Ovary (tissue), 9 donors: ENCODE data around the gene TNFAIP8L1. TPM values are rescaled to one million over a fixed set of nuclear protein-coding genes. Genes with fewer than 3 reads are reported as not detected.
A peak's percentile ranks its signal among the peaks of the same experiment; 100 is the strongest.

Experiments
- DNase-seq, 5 donors: peaks; one replicate each; pipeline ENCODE4 v3.0.0-alpha.2; 2019 to 2020
- H3K27ac ChIP-seq, 2 donors: fragments of 200-600 bp; one replicate each; pipeline versions ENCODE4 v1.5.1 to v1.8.0; 2019 to 2022
- H3K27me3 ChIP-seq: fragments of 200-600 bp; one replicate; pipeline ENCODE4 v1.8.0; 2022
- H3K36me3 ChIP-seq: fragments of 200-600 bp; sonication (generic); one replicate; pipeline ENCODE4 v1.5.1; 2019
- H3K4me1 ChIP-seq: one replicate; pipeline ENCODE4 v1.8.1; 2013; ENCODE audit warnings: mild to moderate bottlenecking, moderate library complexity; ENCODE audit not compliant: insufficient read depth
- H3K4me3 ChIP-seq: fragments of 200-600 bp; sonication (generic); one replicate; pipeline ENCODE4 v1.5.1; 2017
- H3K9me3 ChIP-seq, 2 donors: fragments of 200-600 bp in 1 of 2; sonication (generic) in 1 of 2; one replicate each; pipeline versions ENCODE4 v1.5.1 to v1.8.1; 2013 to 2019; ENCODE audit warnings: mild to moderate bottlenecking in 1 of 2, moderate library complexity in 1 of 2
- EP300 ChIP-seq: sonication (generic); formaldehyde crosslinking; IDR thresholded peaks from one replicate; pipeline ENCODE4 v1.6.1; 2017; ENCODE audit warnings: antibody characterized with exemption
- POLR2A ChIP-seq: fragments of 450-650 bp; IDR thresholded peaks from one replicate; pipeline ENCODE4 v1.6.1; 2017; ENCODE audit warnings: antibody characterized with exemption, mild to moderate bottlenecking, moderate library complexity
- WGBS, 3 donors: extraction: QIAGEN DNeasy Blood & Tissue Kit in 1 of 3; methylation state at CpG; one replicate each; pipeline versions ENCODE4 v1.1.5 to v1.1.7; 2013 to 2017; 5-methylcytosine and 5-hydroxymethylcytosine counted together
- intact Hi-C, 4 donors: fragments of 100-400 bp; cut with DNase I; formaldehyde crosslinking; loops; one replicate each; pipeline versions ENCODE4 v1.11.0 to v1.15.1; 2022 to 2023
- polyA plus RNA-seq, 2 donors: library from polyadenylated mRNA; stranded (reverse); fragments of 200-250 nt in 1 of 2; fragments of 350-450 nt in 1 of 2; fragmentation: Illumina TruSeq in 1 of 2; extraction: RNeasy Lipid Tissue Mini Kit (QIAGEN cat#74804) in 1 of 2; gene quantifications; one replicate each; pipeline ENCODE4 v1.2.3, GENCODE V29; 2013 to 2014
- total RNA-seq, 7 donors: library from RNA; depleted of rRNA in 2 of 7; stranded (reverse); fragments of >200 nt in 2 of 7; fragmentation: NEBNext Ultra II Directional in 3 of 7; extraction: Animal tissue kit (Norgen Biotek cat#: 25700) in 3 of 7; gene quantifications; one replicate each; pipeline versions ENCODE4 v1.1.0 to v1.2.4, GENCODE V29; 2016 to 2023
- TF ChIP-seq, protein P1 (sequence below), 3 donors: fragments of 450-650 bp in 2 of 3; fragments of 200-600 bp in 1 of 3; IDR thresholded peaks; one replicate each; pipeline versions ENCODE4 v1.5.1 to v1.8.0; 2016 to 2022; ENCODE audit warnings: antibody characterized with exemption in 3 of 3, mild to moderate bottlenecking in 1 of 3
- donor health status: DM: no; HTN: no; CAD: no; lungs with moderate emphysema.
- donor health status: DM: no; HTN: no; CAD: no.
- donor health status: Bipolar disorder and iron deficiency.
- donor health status: DM: yes; HTN: yes; CAD: no.
- donor health status: DM: no; HTN: no; CAD: no.
- donor health status: DM: yes; HTN: yes; CAD: no.

Gene TNFAIP8L1
- total and polyA plus RNA-seq, 9 donors: 4.3 to 14.0 (median 8.1) TPM

DNA sequence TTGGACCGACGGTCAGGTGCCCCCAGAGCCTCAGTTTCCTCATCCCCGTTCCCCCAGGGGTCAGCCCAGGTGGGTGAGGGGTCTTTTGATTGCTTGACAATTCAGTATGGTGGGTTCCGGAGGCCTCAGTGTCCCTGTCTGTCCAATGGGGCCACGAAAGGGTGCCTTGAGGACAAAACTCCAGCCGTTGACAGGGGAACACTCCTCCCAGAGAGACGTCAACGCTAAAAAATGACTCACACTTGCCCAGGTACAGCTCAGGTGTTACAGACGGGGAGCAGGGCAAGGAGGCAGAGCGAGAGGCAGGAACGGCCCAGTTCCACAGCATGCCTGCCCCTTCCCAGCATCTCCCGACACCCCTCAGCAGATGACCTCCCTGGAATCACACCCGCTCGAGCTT lies 1.8 kb downstream of the TNFAIP8L1 start:
- Histone ChIP-seq H3K4me3 (no peak overlapping the region), H3K9me3 (no peaks in the 10 kb centered on the region), H3K27ac (no peak overlapping the region), H3K27me3 (no peaks in the 10 kb centered on the region), H3K4me1 (peaks cover 3% of the 10 kb centered on the region), H3K36me3 (no peaks in the 10 kb centered on the region)
- WGBS, 3 donors: 76 to 91% (median 86%) methylated on average over 14 of the region's 14 CpGs
- DNase-seq: no peak
- intact Hi-C loops: no loop called here
- TF ChIP-seq EP300 (no peak), POLR2A (no peak)
- TF ChIP-seq, protein P1, sequence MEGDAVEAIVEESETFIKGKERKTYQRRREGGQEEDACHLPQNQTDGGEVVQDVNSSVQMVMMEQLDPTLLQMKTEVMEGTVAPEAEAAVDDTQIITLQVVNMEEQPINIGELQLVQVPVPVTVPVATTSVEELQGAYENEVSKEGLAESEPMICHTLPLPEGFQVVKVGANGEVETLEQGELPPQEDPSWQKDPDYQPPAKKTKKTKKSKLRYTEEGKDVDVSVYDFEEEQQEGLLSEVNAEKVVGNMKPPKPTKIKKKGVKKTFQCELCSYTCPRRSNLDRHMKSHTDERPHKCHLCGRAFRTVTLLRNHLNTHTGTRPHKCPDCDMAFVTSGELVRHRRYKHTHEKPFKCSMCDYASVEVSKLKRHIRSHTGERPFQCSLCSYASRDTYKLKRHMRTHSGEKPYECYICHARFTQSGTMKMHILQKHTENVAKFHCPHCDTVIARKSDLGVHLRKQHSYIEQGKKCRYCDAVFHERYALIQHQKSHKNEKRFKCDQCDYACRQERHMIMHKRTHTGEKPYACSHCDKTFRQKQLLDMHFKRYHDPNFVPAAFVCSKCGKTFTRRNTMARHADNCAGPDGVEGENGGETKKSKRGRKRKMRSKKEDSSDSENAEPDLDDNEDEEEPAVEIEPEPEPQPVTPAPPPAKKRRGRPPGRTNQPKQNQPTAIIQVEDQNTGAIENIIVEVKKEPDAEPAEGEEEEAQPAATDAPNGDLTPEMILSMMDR (IDR thresholded peaks at IDR 0.05): no peak

- no peak overlapping the region for H3K4me3 ChIP-seq
- no peaks in the 10 kb centered on the region for H3K9me3 ChIP-seq
- WGBS, 3 donors: 89 to 94% (median 90%) methylated on average over 6 of the region's 6 CpGs
- H3K27me3 ChIP-seq: no peaks in the 10 kb centered on the region
- H3K4me1 ChIP-seq: no peaks in the 10 kb centered on the region
- no peaks in the 10 kb centered on the region for H3K36me3 ChIP-seq
- intact Hi-C loops: no loop called here
- TF ChIP-seq EP300: no peak
- no peak for TF ChIP-seq POLR2A
- TF ChIP-seq, protein P1 (IDR thresholded peaks at IDR 0.05): no peak
- no peak for DNase-seq
- H3K27ac ChIP-seq: no peak overlapping the region
Measured at GRCh38 chr19:4642625-4643024, 3.3 kb downstream of the TNFAIP8L1 start.

- Histone ChIP-seq H3K27me3 (no peaks in the 10 kb centered on the region), H3K36me3 (no peaks in the 10 kb centered on the region), H3K4me3 (no peak overlapping the region), H3K9me3 (no peaks in the 10 kb centered on the region), H3K4me1 (no peaks in the 10 kb centered on the region), H3K27ac (no peak overlapping the region)
- intact Hi-C loops: no loop called here
- no peak for DNase-seq
- 81 to 87% (median 85%) methylated on average over 4 of the region's 4 CpGs for WGBS, 3 donors
- TF ChIP-seq EP300: no peak
- TF ChIP-seq POLR2A: no peak
- TF ChIP-seq, protein P1 (IDR thresholded peaks at IDR 0.05): no peak
Measured at GRCh38 chr19:4645718-4646117, 6.4 kb downstream of the TNFAIP8L1 start.

DNA sequence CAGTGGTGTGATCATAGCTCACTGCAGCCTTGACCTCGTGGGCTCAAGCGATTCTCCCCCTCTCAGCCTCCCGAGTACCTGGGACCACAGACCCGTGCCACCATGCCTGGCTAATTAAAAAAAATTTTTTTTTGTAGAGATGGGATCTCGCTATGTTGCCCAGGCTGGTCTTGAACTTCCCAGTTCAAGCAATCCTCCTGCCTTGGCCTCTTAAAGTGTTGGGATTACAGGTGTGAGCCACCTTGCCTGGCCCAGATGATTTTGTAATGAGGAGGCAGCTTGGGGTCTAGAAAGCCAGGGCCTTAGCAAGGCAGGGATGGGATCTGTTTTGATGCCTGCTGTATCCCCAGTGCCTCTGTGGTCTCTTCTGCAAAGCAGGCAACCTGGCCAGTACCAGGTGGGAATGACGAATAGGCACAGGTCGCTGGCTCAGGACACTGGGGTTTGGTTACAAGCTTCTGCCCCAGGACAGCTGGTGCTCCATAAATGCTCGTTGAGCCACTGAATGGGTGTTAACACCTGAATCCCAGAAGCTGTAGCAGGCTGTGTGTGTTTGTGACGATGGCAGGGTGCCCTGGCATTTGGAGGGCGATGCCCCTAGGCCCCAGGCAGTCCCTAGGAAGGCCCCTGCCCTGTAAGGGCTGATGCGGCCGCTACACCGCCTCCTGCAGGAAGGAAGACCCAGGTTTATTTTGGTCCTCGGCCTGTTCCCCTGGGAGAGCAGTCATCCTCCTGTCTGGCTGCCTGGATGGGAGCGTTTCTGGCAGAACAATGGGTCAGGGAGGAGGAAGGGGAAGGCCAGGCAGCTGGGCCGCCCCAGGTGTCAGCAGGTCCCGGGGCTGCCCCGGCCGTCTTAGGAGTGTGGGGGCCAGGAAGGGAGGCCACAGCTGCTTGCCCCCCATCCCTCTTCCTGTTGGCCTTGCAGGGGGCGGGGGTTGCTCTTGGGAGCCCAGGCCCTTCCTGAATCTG lies 8.6 kb downstream of the TNFAIP8L1 start:
- Histone ChIP-seq H3K36me3 (no peaks in the 10 kb centered on the region), H3K27ac (no peak overlapping the region), H3K27me3 (no peaks in the 10 kb centered on the region), H3K4me3 (no peak overlapping the region), H3K4me1 (no peaks in the 10 kb centered on the region), H3K9me3 (no peaks in the 10 kb centered on the region)
- peak in 2 of 5 donors; percentile 42 to 53 for DNase-seq
- WGBS, 3 donors: 60 to 67% (median 64%) methylated on average over 20 of the region's 20 CpGs
- TF ChIP-seq, protein P1 (IDR thresholded peaks at IDR 0.05): no peak
- TF ChIP-seq EP300 (no peak), POLR2A (no peak)
- intact Hi-C loops: no loop called here
